ENCODE results near the gene DIPK1A.

The DIPK1A gene

GRCh38 chr1:92953491-92953890 is 7.8 kb downstream of the DIPK1A start:
- no peak for DNase-seq (ENCODE audit: low spot score)

GRCh38 chr1:92952714-92953113 is 8.5 kb downstream of the DIPK1A start:
- DNase-seq (ENCODE audit: low spot score), result no peak

GRCh38 chr1:92951141-92951582 is 10.1 kb downstream of the DIPK1A start:
- no peak for DNase-seq (ENCODE audit: low spot score)

GRCh38 chr1:92949937-92950817 is 11.1 kb downstream of the DIPK1A start:
- DNase-seq (ENCODE audit: low spot score), result no peak

- no peak for DNase-seq (ENCODE audit: low spot score)
Measured at GRCh38 chr1:92948071-92948470, 13.2 kb downstream of the DIPK1A start.

GRCh38 chr1:92945748-92946270 is 15.5 kb downstream of the DIPK1A start:
- no peak for DNase-seq (ENCODE audit: low spot score)

- DNase-seq (ENCODE audit: low spot score), result no peak
Measured at GRCh38 chr1:92944901-92945747, 16.1 kb downstream of the DIPK1A start.

GRCh38 chr1:92943502-92943847 is 17.8 kb downstream of the DIPK1A start:
- no peak for DNase-seq (ENCODE audit: low spot score)

GRCh38 chr1:92940541-92940940 is 20.7 kb downstream of the DIPK1A start:
- DNase-seq (ENCODE audit: low spot score), result no peak

GRCh38 chr1:92937731-92938130 is 23.5 kb downstream of the DIPK1A start:
- no peak for DNase-seq (ENCODE audit: low spot score)

- no peak for DNase-seq (ENCODE audit: low spot score)
Measured at GRCh38 chr1:92936865-92937264, 24.4 kb downstream of the DIPK1A start.

- peak; percentile 70 for DNase-seq (ENCODE audit: low spot score)
Measured at GRCh38 chr1:92934395-92935378, 26.6 kb downstream of the DIPK1A start.

- DNase-seq (ENCODE audit: low spot score), result no peak
Measured at GRCh38 chr1:92933459-92933858, 27.8 kb downstream of the DIPK1A start.

- no peak for DNase-seq (ENCODE audit: low spot score)
Measured at GRCh38 chr1:92931691-92932090, 29.6 kb downstream of the DIPK1A start.

GRCh38 chr1:92929461-92929860 is 31.8 kb downstream of the DIPK1A start:
- DNase-seq (ENCODE audit: low spot score), result no peak

- no peak for DNase-seq (ENCODE audit: low spot score)
Measured at GRCh38 chr1:92927870-92928269, 33.4 kb downstream of the DIPK1A start.

- no peak for DNase-seq (ENCODE audit: low spot score)
Measured at GRCh38 chr1:92926873-92927272, 34.4 kb downstream of the DIPK1A start.

GRCh38 chr1:92924501-92924900 is 36.8 kb downstream of the DIPK1A start:
- DNase-seq (ENCODE audit: low spot score), result no peak

- DNase-seq (ENCODE audit: low spot score), result no peak
Measured at GRCh38 chr1:92923664-92924063, 37.6 kb downstream of the DIPK1A start.

- no peak for DNase-seq (ENCODE audit: low spot score)
Measured at GRCh38 chr1:92922356-92923035, 38.8 kb downstream of the DIPK1A start.

Data from left forelimb (tissue), 1 donor.